Esophagus squamous epithelium (tissue), 5 donors: ENCODE results near the gene GCSH. TPM values are rescaled to one million over a fixed set of nuclear protein-coding genes. Genes with fewer than 3 reads are reported as not detected.
A peak's percentile ranks its signal among the peaks of the same experiment; 100 is the strongest.

Experiments
- DNase-seq: peaks from one replicate; lab custom pipeline; 2025; lab: John Stamatoyannopoulos, UW
- H3K27ac ChIP-seq, 4 donors: fragments of 200-600 bp; sonication (generic); one replicate each; pipeline ENCODE4 v1.5.1; 2016 to 2019; ENCODE audit warnings: mild to moderate bottlenecking in 1 of 4
- H3K27me3 ChIP-seq, 4 donors: fragments of 200-600 bp; sonication (generic); 1 replicate in 3 of 4; 2 replicates in 1 of 4; pipeline versions ENCODE4 v1.5.1 to v1.6.0; 2017 to 2021; ENCODE audit warnings: antibody characterized with exemption in 1 of 4
- H3K36me3 ChIP-seq, 3 donors: fragments of 200-600 bp; sonication (generic); one replicate each; pipeline ENCODE4 v1.5.1; 2016 to 2019
- H3K4me1 ChIP-seq, 3 donors: fragments of 200-600 bp; sonication (generic); one replicate each; pipeline ENCODE4 v1.5.1; 2017 to 2019
- H3K4me3 ChIP-seq, 4 donors: fragments of 200-600 bp; sonication (generic); 1 replicate in 3 of 4; 2 replicates in 1 of 4; pipeline ENCODE4 v1.5.1; 2016 to 2019; ENCODE audit warnings: mild to moderate bottlenecking in 2 of 4, moderate library complexity in 1 of 4
- H3K9me3 ChIP-seq, 3 donors: fragments of 200-600 bp; sonication (generic); one replicate each; pipeline ENCODE4 v1.5.1; 2016 to 2019
- CTCF ChIP-seq, 6 experiments: fragments of 450-650 bp in 4 of 6; fragments of 200-600 bp in 2 of 6; sonication (generic) in 2 of 6; IDR thresholded peaks; one replicate each; pipeline ENCODE4 v1.5.1; 2016 to 2019; ENCODE audit warnings: antibody characterized with exemption in 6 of 6, mild to moderate bottlenecking in 4 of 6, moderate library complexity in 4 of 6
- POLR2A ChIP-seq, 4 donors: fragments of 450-650 bp; IDR thresholded peaks; one replicate each; pipeline ENCODE4 v1.6.1; 2017; ENCODE audit warnings: antibody characterized with exemption in 4 of 4, mild to moderate bottlenecking in 4 of 4, moderate library complexity in 3 of 4
- WGBS, 2 donors: methylation state at CpG; one replicate each; pipeline ENCODE4 v1.1.5; 2018; 5-methylcytosine and 5-hydroxymethylcytosine counted together
- intact Hi-C: fragments of 100-400 bp; cut with DNase I; formaldehyde crosslinking; loops from one replicate; pipeline ENCODE4 v1.15.0; 2022
- total RNA-seq, 4 donors: library from RNA; depleted of rRNA; stranded (reverse); fragments of >200 nt; gene quantifications; one replicate each; pipeline ENCODE4 v1.1.0, GENCODE V29; 2016
- donor health status: DM: yes; HTN: yes; CAD: no.

Gene GCSH
- 10 to 100 TPM in 3 of 4 donors, 1 to 10 TPM in 1; 9.7 to 18.3 (median 15.1) TPM for total RNA-seq

GRCh38 chr16:81095953-81096714, at the start of gene GCSH:
TSS of gene GCSH (minus strand) at chr16:81096395. CDS start at chr16:81096278, 117 bp downstream.
- intact Hi-C loops: no loop called here
- WGBS, 2 donors: 0% methylated on average over 11 of the region's 83 CpGs; no CpG with 5 or more reads in 1 of the 2 donors

GRCh38 chr16:81143921-81144471, 47.8 kb upstream of the GCSH start:
- Histone ChIP-seq H3K4me3 (no peak overlapping the region), H3K36me3 (no peaks in the 10 kb centered on the region), H3K4me1 (no peaks in the 10 kb centered on the region), H3K27me3 (peaks cover 0 to 18% (median 0%) of the 10 kb centered on the region in 4 donors), H3K27ac (no peak overlapping the region), H3K9me3 (no peaks in the 10 kb centered on the region)
- TF ChIP-seq CTCF (IDR thresholded peaks at IDR 0.05) (no peak), POLR2A (IDR thresholded peaks at IDR 0.05) (no peak)
- intact Hi-C loops: no loop called here
- no peak for DNase-seq
- 50 to 61% methylated on average over 4 of the region's 4 CpGs for WGBS, 2 donors

More at GRCh38 chr16:81095953-81096714, at the start of gene GCSH:
- H3K27ac ChIP-seq: peak within 1 kb of the TSS; percentile 76 to 89 (median 84)
- no peaks in the 10 kb centered on the region for H3K9me3 ChIP-seq
- peak; percentile 95 for DNase-seq
- peak in 2 of 4 donors; percentile 22 to 52 for TF ChIP-seq POLR2A (IDR thresholded peaks at IDR 0.05)
- no peak for TF ChIP-seq CTCF (IDR thresholded peaks at IDR 0.05)
- no peaks in the 10 kb centered on the region for H3K36me3 ChIP-seq
- H3K4me3 ChIP-seq: peak within 1 kb of the TSS; percentile 70 to 89 (median 82)
- peaks cover 5 to 15% (median 8%) of the 10 kb centered on the region in 3 donors for H3K4me1 ChIP-seq
- no peaks in the 10 kb centered on the region for H3K27me3 ChIP-seq

GRCh38 chr16:81142864-81143263, 46.7 kb upstream of the GCSH start:
- H3K4me1 ChIP-seq: no peaks in the 10 kb centered on the region
- 85 to 86% methylated on average over 12 of the region's 12 CpGs for WGBS, 2 donors
- H3K36me3 ChIP-seq: no peaks in the 10 kb centered on the region
- no peak overlapping the region for H3K27ac ChIP-seq
- H3K9me3 ChIP-seq: no peaks in the 10 kb centered on the region
- no peak overlapping the region for H3K4me3 ChIP-seq
- no peak for TF ChIP-seq CTCF (IDR thresholded peaks at IDR 0.05)
- TF ChIP-seq POLR2A (IDR thresholded peaks at IDR 0.05): no peak
- no peak for DNase-seq
- intact Hi-C loops: no loop called here
- peaks cover 0 to 18% (median 0%) of the 10 kb centered on the region in 4 donors for H3K27me3 ChIP-seq

- intact Hi-C loops: no loop called here
- H3K27me3 ChIP-seq: peaks cover 0 to 16% (median 0%) of the 10 kb centered on the region in 4 donors
These were observed 45.0 kb upstream of the GCSH start for GRCh38 chr16:81140930-81141780.

More at GRCh38 chr16:81140930-81141780, 45.0 kb upstream of the GCSH start:
- DNase-seq: no peak
- WGBS, 2 donors: 65 to 71% methylated on average over 7 to 8 of the region's 21 CpGs
- Histone ChIP-seq H3K4me1 (peaks cover 0 to 14% (median 3%) of the 10 kb centered on the region in 3 donors), H3K4me3 (no peak overlapping the region), H3K27ac (no peak overlapping the region), H3K36me3 (no peaks in the 10 kb centered on the region), H3K9me3 (no peaks in the 10 kb centered on the region)
- TF ChIP-seq POLR2A (IDR thresholded peaks at IDR 0.05) (no peak), CTCF (IDR thresholded peaks at IDR 0.05) (peak in 2 of 6 experiments; percentile 4 to 41)
